CD4-positive, alpha-beta T cell (primary cell): ENCODE measurements around the gene GAP43. TPM values are rescaled to one million over a fixed set of nuclear protein-coding genes. Genes with fewer than 3 reads are reported as not detected.

ENCODE experiments used
- ATAC-seq: fragments of 200-7000 bp; cut with Tn5 transposase; one replicate; pipeline ENCODE4 v1.10.0; 2022; ENCODE audit warnings: mild to moderate bottlenecking; ENCODE audit not compliant: poor library complexity
- CTCF ChIA-PET: fragments of 350-600 bp; sonication (Branson Sonifier 250); formaldehyde crosslinking; loops from one replicate; lab custom pipeline; 2021; ENCODE audit warnings: antibody characterized with exemption, inconsistent platforms; lab: Charles Lee
- POLR2A ChIA-PET: fragments of 350-600 bp; sonication (Branson Sonifier 250); formaldehyde crosslinking; loops from one replicate; lab custom pipeline; 2021; ENCODE audit warnings: antibody characterized with exemption, inconsistent platforms; lab: Charles Lee
- DNase-seq, 14 experiments: peaks; one replicate each; pipeline ENCODE4 v3.0.0-alpha.2; 2013 to 2020; ENCODE audit warnings: mixed read lengths in 2 of 14
- H3K27ac ChIP-seq, 2 donors: one replicate each; pipeline versions ENCODE4 v1.5.1 to v1.7.0; 2013; ENCODE audit warnings: low read length in 2 of 2, low read depth in 1 of 2, mild to moderate bottlenecking in 1 of 2
- H3K27me3 ChIP-seq, 2 experiments: 1 replicate in 1 of 2; 2 replicates in 1 of 2; pipeline versions ENCODE4 v1.6.1 to v1.7.0; 2013; ENCODE audit warnings: low read length in 2 of 2, control low read depth in 1 of 2, mild to moderate bottlenecking in 1 of 2, moderate library complexity in 1 of 2; ENCODE audit not compliant: insufficient read depth in 2 of 2, control insufficient read depth in 1 of 2
- H3K36me3 ChIP-seq: one replicate; pipeline ENCODE4 v1.6.1; 2013; ENCODE audit warnings: low read length, control low read depth; ENCODE audit not compliant: insufficient read depth
- H3K4me1 ChIP-seq: one replicate; pipeline ENCODE4 v1.6.1; 2013; ENCODE audit warnings: low read length, control low read depth; ENCODE audit not compliant: insufficient read depth
- H3K4me3 ChIP-seq: one replicate; pipeline ENCODE4 v1.5.1; 2013; ENCODE audit warnings: mild to moderate bottlenecking, low read length, moderate library complexity
- H3K9me3 ChIP-seq, 2 experiments: 1 replicate in 1 of 2; 2 replicates in 1 of 2; pipeline versions ENCODE4 v1.6.1 to v1.7.0; 2013; ENCODE audit warnings: low read length in 2 of 2, mild to moderate bottlenecking in 2 of 2, control low read depth in 1 of 2, moderate library complexity in 1 of 2; ENCODE audit not compliant: control insufficient read depth in 1 of 2, insufficient read depth in 1 of 2
- H3K27ac Mint-ChIP-seq: one replicate; pipeline ENCODE4 v1.8.0; 2020; ENCODE audit warnings: mixed read lengths
- H3K27me3 Mint-ChIP-seq: one replicate; pipeline ENCODE4 v1.8.0; 2021; ENCODE audit warnings: mixed read lengths
- H3K36me3 Mint-ChIP-seq: one replicate; pipeline ENCODE4 v1.8.0; 2021; ENCODE audit warnings: low read depth, mixed read lengths
- H3K4me1 Mint-ChIP-seq: one replicate; pipeline ENCODE4 v1.8.0; 2021; ENCODE audit warnings: low read depth, mixed read lengths
- H3K4me3 Mint-ChIP-seq: one replicate; pipeline ENCODE4 v1.8.0; 2020; ENCODE audit warnings: mild to moderate bottlenecking, mixed read lengths
- H3K9me3 Mint-ChIP-seq: one replicate; pipeline ENCODE4 v1.8.0; 2020; ENCODE audit warnings: mixed read lengths
- intact Hi-C, 2 experiments: fragments of 100-400 bp; cut with DNase I in 1 of 2; cut with micrococcal nuclease in 1 of 2; formaldehyde crosslinking; loops; one replicate each; pipeline versions ENCODE4 v1.15.1 to v1.9.0; 2023 to 2025; cut with DNase I, micrococcal nuclease
- total RNA-seq, 174 experiments: library from RNA in 2 of 174; stranded (reverse) in 2 of 174; gene quantifications; one replicate each; pipeline ENCODE4 v1.2.3 and lab custom pipeline; 2021 to 2026
- TF ChIP-seq, protein P1 (sequence below): fragments of 200-600 bp; IDR thresholded peaks from one replicate; pipeline ENCODE4 v1.8.0; 2022; ENCODE audit warnings: antibody characterized with exemption, mild to moderate bottlenecking

The GAP43 gene
- total RNA-seq, 2 experiments from 2014 or later = not detected

GRCh38 chr3:115638991-115639390 is 15.7 kb downstream of the GAP43 start:
- H3K4me3 Mint-ChIP-seq = no peak overlapping the region
- intact Hi-C loops = no loop called here
- TF ChIP-seq, protein P1, sequence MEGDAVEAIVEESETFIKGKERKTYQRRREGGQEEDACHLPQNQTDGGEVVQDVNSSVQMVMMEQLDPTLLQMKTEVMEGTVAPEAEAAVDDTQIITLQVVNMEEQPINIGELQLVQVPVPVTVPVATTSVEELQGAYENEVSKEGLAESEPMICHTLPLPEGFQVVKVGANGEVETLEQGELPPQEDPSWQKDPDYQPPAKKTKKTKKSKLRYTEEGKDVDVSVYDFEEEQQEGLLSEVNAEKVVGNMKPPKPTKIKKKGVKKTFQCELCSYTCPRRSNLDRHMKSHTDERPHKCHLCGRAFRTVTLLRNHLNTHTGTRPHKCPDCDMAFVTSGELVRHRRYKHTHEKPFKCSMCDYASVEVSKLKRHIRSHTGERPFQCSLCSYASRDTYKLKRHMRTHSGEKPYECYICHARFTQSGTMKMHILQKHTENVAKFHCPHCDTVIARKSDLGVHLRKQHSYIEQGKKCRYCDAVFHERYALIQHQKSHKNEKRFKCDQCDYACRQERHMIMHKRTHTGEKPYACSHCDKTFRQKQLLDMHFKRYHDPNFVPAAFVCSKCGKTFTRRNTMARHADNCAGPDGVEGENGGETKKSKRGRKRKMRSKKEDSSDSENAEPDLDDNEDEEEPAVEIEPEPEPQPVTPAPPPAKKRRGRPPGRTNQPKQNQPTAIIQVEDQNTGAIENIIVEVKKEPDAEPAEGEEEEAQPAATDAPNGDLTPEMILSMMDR = no peak
- no peaks in the 10 kb centered on the region for H3K36me3 Mint-ChIP-seq
- H3K27me3 ChIP-seq = peaks cover 0 to 7% of the 10 kb centered on the region in 2 experiments
- H3K36me3 ChIP-seq = no peaks in the 10 kb centered on the region
- H3K4me1 Mint-ChIP-seq = no peaks in the 10 kb centered on the region
- H3K27ac Mint-ChIP-seq = no peak overlapping the region
- ATAC-seq = no peak
- H3K27ac ChIP-seq = no peak overlapping the region
- ChIA-PET CTCF (interaction anchor here (1.1 kb wide), 1 partner anchor 10 kb away, joined by 5 read pairs; no protein-coding TSS in a partner anchor), POLR2A (no interaction called here)
- no peaks in the 10 kb centered on the region for H3K9me3 Mint-ChIP-seq
- H3K4me3 ChIP-seq = no peak overlapping the region
- H3K9me3 ChIP-seq = no peaks in the 10 kb centered on the region
- DNase-seq = no peak
- H3K4me1 ChIP-seq = no peaks in the 10 kb centered on the region
- peaks cover 28% of the 10 kb centered on the region for H3K27me3 Mint-ChIP-seq

DNA sequence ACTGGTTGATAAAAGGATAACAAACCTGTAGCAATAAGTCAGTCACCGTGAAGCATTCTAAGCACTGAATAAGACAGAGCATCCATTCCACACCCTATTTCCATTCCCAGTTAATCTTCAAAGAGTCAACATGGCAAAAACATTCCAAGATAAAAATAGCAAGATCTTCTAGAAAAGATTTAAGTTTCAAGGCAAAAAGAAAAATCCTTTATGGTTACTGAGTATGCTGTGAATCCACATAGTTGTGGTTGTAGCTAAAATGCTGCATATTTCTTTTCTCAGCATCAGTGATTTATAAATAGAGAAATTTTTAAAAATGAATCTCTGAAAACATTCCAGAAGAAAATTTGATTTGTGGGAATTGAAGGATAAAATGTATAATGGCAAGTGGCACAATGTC is 21.1 kb downstream of the GAP43 start:
- Mint-ChIP-seq H3K27me3 (peaks cover 39% of the 10 kb centered on the region), H3K9me3 (no peaks in the 10 kb centered on the region), H3K36me3 (no peaks in the 10 kb centered on the region), H3K4me3 (no peak overlapping the region), H3K27ac (no peak overlapping the region), H3K4me1 (no peaks in the 10 kb centered on the region)
- Histone ChIP-seq H3K4me3 (no peak overlapping the region), H3K4me1 (no peaks in the 10 kb centered on the region), H3K27me3 (peaks cover 0 to 7% of the 10 kb centered on the region in 2 experiments), H3K36me3 (no peaks in the 10 kb centered on the region), H3K9me3 (no peaks in the 10 kb centered on the region), H3K27ac (no peak overlapping the region)
- TF ChIP-seq, protein P1 = no peak
- intact Hi-C loops = no loop called here
- POLR2A ChIA-PET = no interaction called here
- ATAC-seq = no peak
- no peak for DNase-seq
- CTCF ChIA-PET = no interaction called here

GRCh38 chr3:115646027-115646690 is 22.8 kb downstream of the GAP43 start:
- no peaks in the 10 kb centered on the region for H3K36me3 ChIP-seq
- ChIA-PET POLR2A (no interaction called here), CTCF (no interaction called here)
- H3K27ac Mint-ChIP-seq = no peak overlapping the region
- no peak overlapping the region for H3K4me3 ChIP-seq
- intact Hi-C loops = no loop called here
- H3K4me1 ChIP-seq = no peaks in the 10 kb centered on the region
- H3K36me3 Mint-ChIP-seq = no peaks in the 10 kb centered on the region
- TF ChIP-seq, protein P1 = no peak
- H3K27me3 ChIP-seq = peaks cover 0 to 7% of the 10 kb centered on the region in 2 experiments
- no peaks in the 10 kb centered on the region for H3K9me3 ChIP-seq
- no peak for DNase-seq
- ATAC-seq = no peak
- no peak overlapping the region for H3K27ac ChIP-seq
- no peaks in the 10 kb centered on the region for H3K4me1 Mint-ChIP-seq
- no peaks in the 10 kb centered on the region for H3K9me3 Mint-ChIP-seq
- H3K27me3 Mint-ChIP-seq = peaks cover 47% of the 10 kb centered on the region
- H3K4me3 Mint-ChIP-seq = no peak overlapping the region
